Esophagus muscularis mucosa (tissue), 4 donors: Measurements from ENCODE around the gene CFAP410. TPM values are rescaled to one million over a fixed set of nuclear protein-coding genes. Genes with fewer than 3 reads are reported as not detected.

Experiments
- DNase-seq: peaks from one replicate; pipeline ENCODE4 v3.0.0-alpha.2; 2017; ENCODE audit errors: extremely low spot score
- H3K27ac ChIP-seq, 4 donors: fragments of 200-600 bp; sonication (generic); replicated peaks in 1 of 4; 1 replicate in 3 of 4; 2 replicates in 1 of 4; pipeline ENCODE4 v1.5.1; 2016 to 2019; ENCODE audit warnings: mild to moderate bottlenecking in 1 of 4
- H3K27me3 ChIP-seq, 4 donors: fragments of 200-600 bp; sonication (generic); one replicate each; pipeline versions ENCODE4 v1.5.1 to v1.6.0; 2016 to 2019
- H3K36me3 ChIP-seq, 4 donors: fragments of 200-600 bp; sonication (generic); one replicate each; pipeline ENCODE4 v1.5.1; 2016 to 2019
- H3K4me1 ChIP-seq, 4 donors: fragments of 200-600 bp; sonication (generic); one replicate each; pipeline ENCODE4 v1.5.1; 2016 to 2019
- H3K4me3 ChIP-seq, 4 donors: fragments of 200-600 bp; sonication (generic); 1 replicate in 2 of 4; 2 replicates in 2 of 4; pipeline ENCODE4 v1.5.1; 2016 to 2019; ENCODE audit warnings: mild to moderate bottlenecking in 4 of 4, moderate library complexity in 1 of 4
- H3K9me3 ChIP-seq, 4 donors: fragments of 200-600 bp; sonication (generic); 1 replicate in 3 of 4; 2 replicates in 1 of 4; pipeline ENCODE4 v1.5.1; 2016 to 2019
- EP300 ChIP-seq: sonication (generic); formaldehyde crosslinking; IDR thresholded peaks from one replicate; pipeline ENCODE4 v1.6.1; 2017; ENCODE audit warnings: antibody characterized with exemption
- POLR2A ChIP-seq: fragments of 450-650 bp; IDR thresholded peaks from one replicate; pipeline ENCODE4 v1.6.1; 2017; ENCODE audit warnings: antibody characterized with exemption, moderate library complexity, mild to moderate bottlenecking, low read depth
- POLR2AphosphoS5 ChIP-seq, 2 donors: sonication (generic); formaldehyde crosslinking; IDR thresholded peaks; one replicate each; pipeline ENCODE4 v1.6.1; 2017; ENCODE audit warnings: antibody characterized with exemption in 2 of 2
- WGBS: methylation state at CpG from one replicate; pipeline ENCODE4 v1.1.5; 2018; 5-methylcytosine and 5-hydroxymethylcytosine counted together
- intact Hi-C: fragments of 100-400 bp; cut with DNase I; formaldehyde crosslinking; loops from one replicate; pipeline ENCODE4 v1.15.1; 2023
- total RNA-seq, 4 donors: library from RNA; depleted of rRNA; stranded (reverse); fragments of >200 nt; gene quantifications; one replicate each; pipeline versions ENCODE4 v1.1.0 to v1.2.1, GENCODE V29; 2016
- TF ChIP-seq, protein P1 (sequence below), 3 experiments: fragments of 200-600 bp in 2 of 3; fragments of 450-650 bp in 1 of 3; sonication (generic) in 2 of 3; IDR thresholded peaks; one replicate each; pipeline ENCODE4 v1.5.1; 2017 to 2019; ENCODE audit warnings: antibody characterized with exemption in 3 of 3, mild to moderate bottlenecking in 2 of 3, moderate library complexity in 1 of 3

The CFAP410 gene
- total RNA-seq, 4 donors from 2014 or later, result 26.6 to 43.5 (median 32.3) TPM

DNA sequence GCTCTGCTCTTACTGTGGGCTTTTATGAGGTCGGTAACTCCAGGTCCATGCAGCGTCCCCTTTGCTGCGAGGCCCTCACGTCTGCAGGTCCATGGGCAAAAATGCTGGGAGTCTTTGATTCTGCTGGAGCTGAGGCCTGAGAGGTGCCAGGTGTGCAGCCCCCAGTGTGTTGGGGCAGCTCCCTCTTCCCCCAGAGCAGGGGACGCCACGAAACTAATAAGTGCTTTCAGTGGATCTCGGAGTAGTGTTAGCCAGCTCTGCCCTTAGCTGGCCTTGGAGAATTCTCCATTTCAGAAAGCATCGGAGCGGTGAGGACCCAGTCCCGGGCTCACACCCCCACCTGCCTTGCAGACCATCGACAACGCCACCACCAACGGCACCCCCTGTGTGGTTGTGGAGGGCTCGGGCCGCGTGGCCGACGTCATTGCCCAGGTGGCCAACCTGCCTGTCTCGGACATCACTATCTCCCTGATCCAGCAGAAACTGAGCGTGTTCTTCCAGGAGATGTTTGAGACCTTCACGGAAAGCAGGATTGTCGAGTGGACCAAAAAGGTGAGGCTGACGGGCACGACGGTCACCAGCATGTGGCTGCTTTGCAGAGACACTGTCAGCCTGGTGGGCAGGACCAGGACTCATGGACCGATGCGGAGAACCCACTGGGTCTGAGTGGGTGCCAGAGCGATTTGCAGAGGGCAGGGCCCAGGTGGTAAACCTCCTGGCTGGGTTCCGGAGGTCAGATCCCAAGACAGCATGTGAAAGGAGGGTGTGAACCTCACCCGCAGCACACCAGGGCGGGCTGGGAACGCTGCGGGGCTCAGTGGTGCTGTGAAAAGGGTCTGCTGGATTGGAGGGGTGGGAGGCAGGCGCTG, 39.7 kb upstream of the CFAP410 start:
- H3K4me3 ChIP-seq, result no peak overlapping the region
- peaks cover 0 to 1% (median under 1%) of the 10 kb centered on the region in 4 donors for H3K9me3 ChIP-seq
- no peaks in the 10 kb centered on the region for H3K36me3 ChIP-seq
- peaks cover 0 to 73% (median 3%) of the 10 kb centered on the region in 4 donors for H3K27me3 ChIP-seq
- intact Hi-C loops, result no loop called here
- H3K4me1 ChIP-seq, result no peaks in the 10 kb centered on the region
- no peak for DNase-seq
- WGBS, result 87% methylated on average over 18 of the region's 34 CpGs
- TF ChIP-seq EP300, result no peak
- TF ChIP-seq, protein P1, sequence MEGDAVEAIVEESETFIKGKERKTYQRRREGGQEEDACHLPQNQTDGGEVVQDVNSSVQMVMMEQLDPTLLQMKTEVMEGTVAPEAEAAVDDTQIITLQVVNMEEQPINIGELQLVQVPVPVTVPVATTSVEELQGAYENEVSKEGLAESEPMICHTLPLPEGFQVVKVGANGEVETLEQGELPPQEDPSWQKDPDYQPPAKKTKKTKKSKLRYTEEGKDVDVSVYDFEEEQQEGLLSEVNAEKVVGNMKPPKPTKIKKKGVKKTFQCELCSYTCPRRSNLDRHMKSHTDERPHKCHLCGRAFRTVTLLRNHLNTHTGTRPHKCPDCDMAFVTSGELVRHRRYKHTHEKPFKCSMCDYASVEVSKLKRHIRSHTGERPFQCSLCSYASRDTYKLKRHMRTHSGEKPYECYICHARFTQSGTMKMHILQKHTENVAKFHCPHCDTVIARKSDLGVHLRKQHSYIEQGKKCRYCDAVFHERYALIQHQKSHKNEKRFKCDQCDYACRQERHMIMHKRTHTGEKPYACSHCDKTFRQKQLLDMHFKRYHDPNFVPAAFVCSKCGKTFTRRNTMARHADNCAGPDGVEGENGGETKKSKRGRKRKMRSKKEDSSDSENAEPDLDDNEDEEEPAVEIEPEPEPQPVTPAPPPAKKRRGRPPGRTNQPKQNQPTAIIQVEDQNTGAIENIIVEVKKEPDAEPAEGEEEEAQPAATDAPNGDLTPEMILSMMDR (IDR thresholded peaks at IDR 0.05), result no peak
- no peak for TF ChIP-seq POLR2A
- no peak for TF ChIP-seq POLR2AphosphoS5 (IDR thresholded peaks at IDR 0.05)
- no peak overlapping the region for H3K27ac ChIP-seq

DNA sequence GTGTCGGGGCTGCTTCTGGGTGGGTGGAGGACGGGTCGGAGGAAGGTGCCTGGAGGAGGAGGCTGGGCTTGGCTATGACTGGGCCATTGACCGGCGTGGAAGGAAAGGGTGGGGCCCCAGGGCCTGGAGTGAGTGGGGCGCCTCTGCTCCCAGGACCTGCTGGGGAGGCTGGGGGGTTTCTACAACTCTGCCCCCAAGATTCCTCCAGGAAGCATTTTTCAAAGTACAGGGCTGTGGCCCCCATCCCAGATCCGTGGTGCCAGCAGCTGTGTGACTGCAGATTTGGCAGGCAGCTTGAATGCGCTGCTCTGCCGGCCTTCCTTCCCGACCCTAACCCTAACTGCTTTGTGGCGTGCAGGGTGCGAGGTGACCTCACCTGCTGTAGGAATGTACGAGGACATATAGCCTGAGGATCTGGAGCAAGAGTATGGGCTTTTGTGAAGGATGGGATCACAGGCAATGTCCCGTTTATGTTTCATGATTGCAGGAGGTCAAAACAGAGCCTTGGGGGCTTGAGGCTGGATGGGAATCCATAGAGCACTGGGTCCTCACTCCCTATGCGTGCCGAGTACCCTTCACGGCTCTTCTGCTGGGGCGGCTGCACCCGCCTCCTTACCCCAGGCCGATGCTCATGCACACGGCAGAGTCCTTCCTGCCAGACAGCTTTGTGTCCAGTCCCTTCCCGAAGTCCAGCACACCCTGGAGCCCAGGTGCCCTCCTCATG, 38.9 kb upstream of the CFAP410 start:
- Histone ChIP-seq H3K27ac (no peak overlapping the region), H3K9me3 (no peaks in the 10 kb centered on the region), H3K4me1 (no peaks in the 10 kb centered on the region), H3K4me3 (no peak overlapping the region), H3K36me3 (no peaks in the 10 kb centered on the region), H3K27me3 (peaks cover 0 to 73% (median 3%) of the 10 kb centered on the region in 4 donors)
- intact Hi-C loops, result no loop called here
- TF ChIP-seq POLR2AphosphoS5 (IDR thresholded peaks at IDR 0.05), result no peak
- no peak for TF ChIP-seq POLR2A
- no peak for TF ChIP-seq EP300
- TF ChIP-seq, protein P1 (IDR thresholded peaks at IDR 0.05), result no peak
- DNase-seq, result no peak
- WGBS, result 75% methylated on average over 20 of the region's 22 CpGs

DNA sequence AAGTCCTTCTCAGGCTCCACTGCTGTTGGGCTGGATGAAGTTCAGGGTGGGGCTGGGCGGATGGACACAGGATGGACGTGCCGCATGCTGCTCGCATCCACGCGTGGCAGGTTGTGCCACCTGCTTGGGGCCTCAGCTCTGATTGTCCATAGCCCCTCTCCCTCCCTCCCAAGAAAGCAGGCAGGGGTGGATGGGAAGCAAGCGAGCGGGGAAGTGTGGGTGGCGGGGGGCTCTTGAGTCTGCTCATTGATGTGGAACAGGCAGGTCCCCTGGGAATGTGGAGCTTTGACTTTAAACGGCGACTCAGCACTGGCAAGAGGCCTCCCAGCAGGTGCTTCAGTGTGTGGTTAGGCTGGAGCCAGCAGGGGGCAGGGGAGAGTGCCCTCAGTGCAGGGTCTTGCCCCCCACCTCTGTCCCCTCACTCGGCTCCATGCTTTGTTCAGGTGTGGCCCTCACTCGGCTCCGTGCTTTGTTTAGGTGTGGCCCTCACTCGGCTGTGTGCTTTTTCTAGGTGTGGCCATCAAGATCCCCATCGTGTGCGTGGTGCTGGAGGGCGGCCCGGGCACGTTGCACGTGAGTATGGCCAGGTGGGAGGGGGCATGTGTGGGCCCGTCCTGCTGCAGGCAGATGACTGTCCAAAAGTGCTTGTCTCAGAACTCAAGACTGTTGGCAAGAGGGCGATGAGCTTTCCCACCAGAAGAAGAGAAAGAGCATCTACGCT, 38.2 kb upstream of the CFAP410 start:
- no peak overlapping the region for H3K4me3 ChIP-seq
- no peak for DNase-seq
- H3K36me3 ChIP-seq, result no peaks in the 10 kb centered on the region
- no peak for TF ChIP-seq EP300
- no peak for TF ChIP-seq POLR2A
- TF ChIP-seq POLR2AphosphoS5 (IDR thresholded peaks at IDR 0.05), result no peak
- TF ChIP-seq, protein P1 (IDR thresholded peaks at IDR 0.05), result no peak
- no peak overlapping the region for H3K27ac ChIP-seq
- 91% methylated on average over 11 of the region's 24 CpGs for WGBS
- no peaks in the 10 kb centered on the region for H3K9me3 ChIP-seq
- H3K27me3 ChIP-seq, result peaks cover 0 to 77% (median 3%) of the 10 kb centered on the region in 4 donors
- no peaks in the 10 kb centered on the region for H3K4me1 ChIP-seq
- intact Hi-C loops, result no loop called here

DNA sequence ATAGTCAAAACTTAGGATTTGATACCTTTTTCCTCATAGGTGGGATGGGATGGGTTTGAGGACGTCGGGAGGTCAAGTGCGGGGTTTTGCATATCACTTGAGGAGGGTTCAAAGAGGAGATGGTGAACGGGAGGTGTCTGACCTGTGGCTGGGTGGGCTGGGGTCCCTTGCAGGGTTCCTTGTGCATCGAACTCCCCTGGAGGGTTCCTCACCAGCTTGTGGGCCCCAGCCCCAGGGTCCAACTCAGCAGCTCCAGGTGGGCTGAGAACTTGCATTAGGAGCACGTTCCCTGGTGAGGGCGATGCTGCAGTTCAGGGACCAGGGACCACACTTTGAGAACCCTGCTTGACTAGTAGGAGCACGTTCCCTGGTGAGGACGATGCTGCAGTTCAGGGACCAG, 37.4 kb upstream of the CFAP410 start:
- TF ChIP-seq EP300 (no peak), POLR2AphosphoS5 (IDR thresholded peaks at IDR 0.05) (no peak), POLR2A (no peak)
- TF ChIP-seq, protein P1 (IDR thresholded peaks at IDR 0.05), result no peak
- intact Hi-C loops, result no loop called here
- Histone ChIP-seq H3K4me1 (no peaks in the 10 kb centered on the region), H3K27ac (no peak overlapping the region), H3K27me3 (peaks cover 0 to 85% (median 3%) of the 10 kb centered on the region in 4 donors), H3K4me3 (no peak overlapping the region), H3K36me3 (no peaks in the 10 kb centered on the region), H3K9me3 (no peaks in the 10 kb centered on the region)
- WGBS, result 95% methylated on average over 6 of the region's 9 CpGs
- no peak for DNase-seq
